NCI-H128 (cell line): ENCODE results near the gene PROB1.
"Not testable (repeated sequence)": the region's sequence is repeated elsewhere in the genome, so short reads cannot be mapped to it uniquely, and the experiment has no call there.

Experiments
- DNase-seq: peaks from one replicate; lab custom pipeline; 2025; ENCODE audit not compliant: unreplicated experiment; lab: John Stamatoyannopoulos, UW

Gene PROB1

GRCh38 chr5:139392678-139393496, 2.0 kb downstream of the PROB1 start:
- no peak for DNase-seq

- no peak for DNase-seq
Observed at GRCh38 chr5:139392324-139392677, 2.6 kb downstream of the PROB1 start.

- no peak for DNase-seq
Observed at GRCh38 chr5:139391570-139392323, 3.2 kb downstream of the PROB1 start.

GRCh38 chr5:139390639-139391569, 4.0 kb downstream of the PROB1 start:
- DNase-seq = no peak

GRCh38 chr5:139389701-139390638, 4.9 kb downstream of the PROB1 start, which contains the start of gene MZB1:
Gene MZB1 (minus strand): TSS chr5:139389913. CDS start chr5:139389856, 57 bp downstream.
- no peak for DNase-seq

- DNase-seq = no peak
Observed at GRCh38 chr5:139388198-139388821, 6.6 kb downstream of the PROB1 start.

GRCh38 chr5:139387611-139388197, 7.2 kb downstream of the PROB1 start:
- no peak for DNase-seq

- DNase-seq = not testable (repeated sequence)
Observed at GRCh38 chr5:139386956-139387355, 7.9 kb downstream of the PROB1 start.

- DNase-seq = no peak
Observed at GRCh38 chr5:139386050-139386438, 8.9 kb downstream of the PROB1 start.

- no peak for DNase-seq
Observed at GRCh38 chr5:139385061-139386049, 9.5 kb downstream of the PROB1 start.

- DNase-seq = no peak
Observed at GRCh38 chr5:139384591-139385051, 10.3 kb downstream of the PROB1 start.

- no peak for DNase-seq
Observed at GRCh38 chr5:139383993-139384590, 10.8 kb downstream of the PROB1 start.

- no peak for DNase-seq
Observed at GRCh38 chr5:139383275-139383992, 11.5 kb downstream of the PROB1 start, which contains the start of gene SLC23A1. Gene SLC23A1 (minus strand): TSS chr5:139383297. CDS start chr5:139383253, 44 bp downstream.

GRCh38 chr5:139382807-139383206, 12.1 kb downstream of the PROB1 start:
- no peak for DNase-seq

- no peak for DNase-seq
Observed at GRCh38 chr5:139381837-139382761, 12.8 kb downstream of the PROB1 start.
